PC-9 (cell line): ENCODE data around the gene VTN. TPM values are rescaled to one million over a fixed set of nuclear protein-coding genes. Genes with fewer than 3 reads are reported as not detected.

Experiments
- BruUV-seq: library from RNA; stranded (reverse); fragments of 400-500 nt; replicated peaks from 2 replicates; lab custom pipeline; 2021; lab: Mats Ljungman, UMichigan
- CTCF ChIA-PET: fragments of 300-600 bp; sonication (Branson Sonifier 250); formaldehyde crosslinking; loops from one replicate; lab custom pipeline; 2022; ENCODE audit warnings: antibody characterized with exemption; lab: Charles Lee
- POLR2A ChIA-PET: fragments of 300-600 bp; sonication (Branson Sonifier 250); formaldehyde crosslinking; loops from one replicate; lab custom pipeline; 2022; ENCODE audit warnings: antibody characterized with exemption; ENCODE audit not compliant: unreplicated experiment; lab: Charles Lee
- DNase-seq, 2 experiments: peaks; one replicate each; pipeline versions ENCODE4 v3.0.0 to v3.0.0-alpha.2; 2015 to 2022; ENCODE audit warnings: mixed read lengths in 1 of 2
- H2AFZ ChIP-seq: fragments of 200-600 bp; sonication (generic); 2 replicates; pipeline ENCODE4 v1.8.1; 2017; ENCODE audit warnings: antibody characterized with exemption
- H3F3A ChIP-seq: fragments of 200-600 bp; sonication (generic); 2 replicates; pipeline ENCODE4 v1.8.1; 2017; ENCODE audit warnings: antibody characterized with exemption, mild to moderate bottlenecking, low read depth; ENCODE audit not compliant: insufficient read depth
- H3K27ac ChIP-seq: fragments of 200-600 bp; sonication (generic); 2 replicates; pipeline ENCODE4 v1.6.1; 2016; ENCODE audit warnings: mixed run types
- H3K27me3 ChIP-seq: fragments of 200-600 bp; sonication (generic); 2 replicates; pipeline ENCODE4 v1.6.1; 2016; ENCODE audit warnings: low read depth, mixed run types; ENCODE audit not compliant: insufficient read depth
- H3K36me3 ChIP-seq: fragments of 200-600 bp; sonication (generic); 2 replicates; pipeline ENCODE4 v1.6.1; 2016; ENCODE audit warnings: low read depth, mixed run types
- H3K4me1 ChIP-seq: fragments of 200-600 bp; sonication (generic); replicated peaks from 2 replicates; pipeline ENCODE4 v1.6.1; 2016; ENCODE audit warnings: mixed run types; ENCODE audit not compliant: insufficient read depth
- H3K4me2 ChIP-seq: fragments of 200-600 bp; sonication (generic); 2 replicates; pipeline ENCODE4 v1.6.1; 2017; ENCODE audit warnings: mixed run types
- H3K4me3 ChIP-seq: fragments of 200-600 bp; sonication (generic); 2 replicates; pipeline ENCODE4 v1.6.1; 2016; ENCODE audit warnings: mixed run types
- H3K79me2 ChIP-seq: fragments of 200-600 bp; sonication (generic); 2 replicates; pipeline ENCODE4 v1.6.1; 2017; ENCODE audit warnings: low read depth, mixed run types
- H3K9me2 ChIP-seq: fragments of 200-600 bp; sonication (generic); 2 replicates; pipeline ENCODE4 v1.8.1; 2017; ENCODE audit warnings: mild to moderate bottlenecking; ENCODE audit not compliant: insufficient read depth
- H3K9me3 ChIP-seq: fragments of 200-600 bp; sonication (generic); 2 replicates; pipeline ENCODE4 v1.8.1; 2016; ENCODE audit warnings: low read depth; ENCODE audit not compliant: insufficient read depth
- H4K20me1 ChIP-seq: fragments of 200-600 bp; sonication (generic); 2 replicates; pipeline ENCODE4 v1.8.1; 2017; ENCODE audit not compliant: insufficient read depth
- EZH2 ChIP-seq: fragments of 200-600 bp; sonication (generic); IDR thresholded peaks from 2 replicates; pipeline ENCODE4 v1.8.0; 2017; ENCODE audit warnings: antibody characterized with exemption, low read depth
- intact Hi-C: fragments of 100-400 bp; cut with micrococcal nuclease; formaldehyde crosslinking; loops from one replicate; pipeline ENCODE4 v1.10.0; 2022; ENCODE audit not compliant: unreplicated experiment
- total RNA-seq: library from RNA; stranded (reverse); gene quantifications from 2 replicates; pipeline ENCODE4 v1.2.3, GENCODE V29; 2021
- TF ChIP-seq, protein P1 (sequence below): fragments of 200-600 bp; sonication (generic); conservative IDR thresholded peaks from 2 replicates; pipeline ENCODE4 v1.6.1; 2017; ENCODE audit warnings: mixed run types, antibody characterized with exemption, mild to moderate bottlenecking, moderate library complexity

The VTN gene
- total RNA-seq, 1 experiment from 2014 or later = not detected

DNA sequence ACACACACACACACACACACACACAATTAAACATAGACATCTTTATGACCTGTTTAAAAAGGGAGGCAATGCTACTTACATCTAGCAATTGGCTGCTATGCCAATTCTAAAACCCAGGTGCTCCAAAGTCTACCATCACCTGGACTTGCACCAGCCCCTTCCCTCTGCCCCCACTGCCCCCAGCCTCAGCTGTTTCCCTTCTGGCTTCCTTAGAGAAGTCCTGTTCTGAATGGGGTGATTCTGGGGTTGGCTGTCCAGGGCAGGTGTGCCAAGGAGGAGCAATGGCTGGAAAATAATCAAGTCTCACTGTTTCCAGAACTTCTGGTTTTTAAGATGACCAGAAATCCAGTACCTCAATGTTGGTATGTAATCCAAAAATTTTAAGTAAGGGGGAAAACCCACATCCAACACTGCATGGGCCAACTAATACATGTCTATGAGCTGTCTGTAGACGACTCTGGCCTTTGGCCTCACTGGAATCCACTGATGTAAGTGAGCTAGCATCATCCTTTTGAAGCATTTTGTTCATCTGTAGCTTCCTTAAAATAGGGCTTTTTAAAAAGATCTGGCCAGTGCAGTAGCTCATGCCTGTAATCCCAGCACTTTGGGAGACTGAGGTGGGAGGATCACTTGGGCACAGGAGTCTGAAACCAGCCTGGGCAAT is 36.9 kb downstream of the VTN start:
- H3K9me3 ChIP-seq = no peaks in the 10 kb centered on the region
- peak overlapping the region; percentile 100; the same call in 1 of the 2 replicates for H3K4me2 ChIP-seq
- CTCF ChIA-PET = no interaction called here
- no peak for DNase-seq
- TF ChIP-seq, protein P1, sequence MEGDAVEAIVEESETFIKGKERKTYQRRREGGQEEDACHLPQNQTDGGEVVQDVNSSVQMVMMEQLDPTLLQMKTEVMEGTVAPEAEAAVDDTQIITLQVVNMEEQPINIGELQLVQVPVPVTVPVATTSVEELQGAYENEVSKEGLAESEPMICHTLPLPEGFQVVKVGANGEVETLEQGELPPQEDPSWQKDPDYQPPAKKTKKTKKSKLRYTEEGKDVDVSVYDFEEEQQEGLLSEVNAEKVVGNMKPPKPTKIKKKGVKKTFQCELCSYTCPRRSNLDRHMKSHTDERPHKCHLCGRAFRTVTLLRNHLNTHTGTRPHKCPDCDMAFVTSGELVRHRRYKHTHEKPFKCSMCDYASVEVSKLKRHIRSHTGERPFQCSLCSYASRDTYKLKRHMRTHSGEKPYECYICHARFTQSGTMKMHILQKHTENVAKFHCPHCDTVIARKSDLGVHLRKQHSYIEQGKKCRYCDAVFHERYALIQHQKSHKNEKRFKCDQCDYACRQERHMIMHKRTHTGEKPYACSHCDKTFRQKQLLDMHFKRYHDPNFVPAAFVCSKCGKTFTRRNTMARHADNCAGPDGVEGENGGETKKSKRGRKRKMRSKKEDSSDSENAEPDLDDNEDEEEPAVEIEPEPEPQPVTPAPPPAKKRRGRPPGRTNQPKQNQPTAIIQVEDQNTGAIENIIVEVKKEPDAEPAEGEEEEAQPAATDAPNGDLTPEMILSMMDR = no peak
- TF ChIP-seq EZH2 = no peak
- POLR2A ChIA-PET = no interaction called here
- peaks cover 40% of the 10 kb centered on the region for H3K79me2 ChIP-seq
- intact Hi-C loops = no loop called here
- peaks cover 12% of the 10 kb centered on the region for H4K20me1 ChIP-seq
- no peaks in the 10 kb centered on the region for H3K9me2 ChIP-seq
- H3K27me3 ChIP-seq = no peaks in the 10 kb centered on the region
- H3K4me1 ChIP-seq = peaks cover 32% of the 10 kb centered on the region
- H3F3A ChIP-seq = peaks cover 12% of the 10 kb centered on the region; the same call in 1 of the 2 replicates
- H2AFZ ChIP-seq = no peak overlapping the region
- no peak overlapping the region for H3K27ac ChIP-seq
- BruUV-seq = no TSS peak
- H3K36me3 ChIP-seq = 0 out of 2 replicates have a peak, but pooled peaks cover 9% of the 10 kb centered on the region
- H3K4me3 ChIP-seq = no peak overlapping the region

DNA sequence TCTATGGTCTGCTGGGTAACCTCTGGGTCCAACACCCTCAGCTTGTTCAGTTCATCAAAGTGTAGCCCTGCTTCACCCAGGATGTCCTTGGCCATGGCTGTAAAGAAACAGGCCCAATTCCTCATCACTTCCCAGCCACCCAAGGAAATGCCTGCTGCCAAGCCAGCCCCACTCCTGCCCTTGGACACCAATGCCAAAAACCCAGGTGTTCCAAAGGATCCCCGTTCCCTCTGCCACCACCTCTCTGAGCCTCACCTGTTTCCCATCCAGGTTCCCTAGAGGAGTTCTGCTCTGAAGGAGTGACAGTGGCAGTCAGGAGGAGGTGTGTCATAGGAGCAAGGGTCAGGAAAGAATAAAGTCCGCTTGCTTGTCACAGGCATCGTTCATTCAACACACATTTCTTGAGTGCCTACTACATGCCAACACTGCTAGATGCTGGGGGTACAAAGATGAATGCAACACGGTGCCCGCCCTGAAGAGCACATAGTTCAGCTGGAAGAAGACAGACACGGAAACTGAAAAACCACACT is 38.2 kb downstream of the VTN start:
- Histone ChIP-seq H3K4me1 (peaks cover 37% of the 10 kb centered on the region), H3K27ac (no peak overlapping the region), H3F3A (peaks cover 9% of the 10 kb centered on the region; the same call in 1 of the 2 replicates), H2AFZ (no peak overlapping the region), H3K27me3 (no peaks in the 10 kb centered on the region), H3K9me2 (no peaks in the 10 kb centered on the region), H3K36me3 (peaks cover 8% of the 10 kb centered on the region; the same call in 1 of the 2 replicates), H3K9me3 (no peaks in the 10 kb centered on the region), H3K4me3 (no peak overlapping the region), H3K79me2 (peaks cover 32% of the 10 kb centered on the region), H4K20me1 (peaks cover 3% of the 10 kb centered on the region; the same call in 1 of the 2 replicates), H3K4me2 (no peak overlapping the region)
- no peak for DNase-seq
- intact Hi-C loops = no loop called here
- TF ChIP-seq, protein P1 = no peak
- no peak for TF ChIP-seq EZH2
- CTCF ChIA-PET = no interaction called here
- no TSS peak for BruUV-seq
- POLR2A ChIA-PET = no interaction called here

DNA sequence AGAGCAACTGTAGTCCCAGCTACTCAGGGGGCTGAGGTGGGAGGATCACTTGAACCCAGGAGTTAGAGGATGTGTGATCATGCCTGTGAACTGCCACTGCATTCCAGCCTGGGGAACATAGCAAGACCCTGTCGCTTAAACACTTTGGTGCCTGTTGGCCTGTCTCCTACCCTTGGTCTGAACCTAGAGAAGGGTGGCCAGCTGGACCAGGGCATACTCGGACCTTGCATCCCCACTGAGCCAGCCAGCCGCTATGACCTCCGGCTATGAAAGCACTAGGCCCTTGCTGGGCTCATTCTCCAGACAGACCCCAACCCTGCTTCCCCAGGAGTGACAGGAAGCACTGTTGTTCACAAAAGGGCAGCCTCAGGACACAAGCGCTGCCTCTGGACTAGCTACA is 39.4 kb downstream of the VTN start:
- H3K9me3 ChIP-seq = no peaks in the 10 kb centered on the region
- ChIA-PET CTCF (no interaction called here), POLR2A (no interaction called here)
- no peak overlapping the region for H3K27ac ChIP-seq
- no peaks in the 10 kb centered on the region for H3K27me3 ChIP-seq
- no peak for TF ChIP-seq EZH2
- TF ChIP-seq, protein P1 = no peak
- no peak overlapping the region for H3K4me3 ChIP-seq
- H3K4me1 ChIP-seq = peaks cover 46% of the 10 kb centered on the region
- peaks cover 28% of the 10 kb centered on the region for H3K79me2 ChIP-seq
- intact Hi-C loops = no loop called here
- no peak overlapping the region for H3K4me2 ChIP-seq
- peaks cover 8% of the 10 kb centered on the region; the same call in 1 of the 2 replicates for H3F3A ChIP-seq
- H3K36me3 ChIP-seq = peaks cover 8% of the 10 kb centered on the region; the same call in 1 of the 2 replicates
- BruUV-seq = no TSS peak
- no peak overlapping the region for H2AFZ ChIP-seq
- H3K9me2 ChIP-seq = no peaks in the 10 kb centered on the region
- H4K20me1 ChIP-seq = no peaks in the 10 kb centered on the region
- DNase-seq = no peak
